GM19467 (cell line): ENCODE results near the gene ATP8B4.

Experiments
- ATAC-seq: cut with Tn5 transposase; IDR thresholded peaks from one replicate; pipeline ENCODE4 v1.9.1; 2021; ENCODE audit warnings: mild to moderate bottlenecking, moderate library complexity; ENCODE audit not compliant: unreplicated experiment

ATP8B4 gene

GRCh38 chr15:50024281-50024680 is 94.8 kb downstream of the ATP8B4 start:
- no peak for ATAC-seq

DNA sequence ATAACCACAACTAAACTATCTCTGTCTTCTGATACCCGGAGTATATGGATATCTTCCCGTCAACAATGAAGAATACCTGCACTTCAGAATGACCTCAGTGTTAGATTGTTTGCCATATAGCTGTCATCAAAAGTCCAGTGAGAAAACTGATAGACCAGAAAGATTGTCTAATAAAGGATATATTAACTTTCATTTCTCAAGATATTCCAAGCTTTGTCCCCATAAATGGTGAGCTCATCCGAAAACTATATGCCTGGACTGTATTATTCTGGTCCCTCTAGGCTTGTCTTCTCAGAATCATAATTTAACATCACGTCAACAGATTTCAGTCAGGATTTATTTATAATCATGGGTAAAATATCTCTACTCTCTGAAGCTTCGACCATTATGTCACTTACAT is 100.5 kb downstream of the ATP8B4 start:
- ATAC-seq = no peak

- no peak for ATAC-seq
Observed at GRCh38 chr15:50017522-50017921, 101.5 kb downstream of the ATP8B4 start.

DNA sequence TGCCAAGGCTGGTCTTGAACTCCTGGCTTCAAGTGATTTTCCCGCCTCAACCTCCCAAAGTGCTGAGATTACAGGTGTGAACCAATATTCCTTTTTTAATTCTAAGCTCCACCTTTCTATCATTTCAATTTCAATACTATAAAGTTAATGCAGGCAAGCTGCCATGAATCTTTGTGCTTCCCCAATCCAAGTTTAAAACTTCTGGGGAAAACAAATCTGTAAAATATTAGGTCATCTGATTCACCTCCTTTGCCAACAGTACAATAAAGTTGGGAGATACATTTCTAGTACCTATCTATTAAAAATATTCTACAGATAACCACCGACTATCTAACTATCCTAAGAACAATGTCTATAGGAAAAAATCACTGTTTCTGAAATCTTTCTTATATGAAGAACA is 102.1 kb downstream of the ATP8B4 start:
- ATAC-seq = no peak

GRCh38 chr15:50012790-50013189 is 106.2 kb downstream of the ATP8B4 start:
- ATAC-seq = no peak

DNA sequence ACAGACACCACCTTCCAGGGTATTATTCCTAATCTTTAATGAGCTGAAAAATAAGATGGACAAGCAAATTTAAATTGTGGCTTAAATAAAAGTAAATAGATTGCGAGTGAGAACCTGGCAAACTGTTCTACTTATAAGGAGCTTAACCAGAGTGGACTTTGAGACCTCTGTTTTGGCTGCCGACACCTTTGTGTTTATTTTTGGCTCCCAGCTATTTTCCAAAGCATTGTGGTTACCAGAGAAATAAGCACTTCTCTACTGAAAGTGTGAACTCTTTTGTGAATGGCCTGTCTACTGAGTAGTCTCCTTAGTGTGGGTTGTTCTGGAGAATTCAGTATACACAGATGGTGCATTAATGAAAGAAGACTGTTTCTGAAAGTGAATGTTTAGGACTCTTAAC is 109.4 kb downstream of the ATP8B4 start:
- no peak for ATAC-seq

GRCh38 chr15:50003786-50004334 is 115.2 kb downstream of the ATP8B4 start:
- peak; percentile 100 for ATAC-seq

DNA sequence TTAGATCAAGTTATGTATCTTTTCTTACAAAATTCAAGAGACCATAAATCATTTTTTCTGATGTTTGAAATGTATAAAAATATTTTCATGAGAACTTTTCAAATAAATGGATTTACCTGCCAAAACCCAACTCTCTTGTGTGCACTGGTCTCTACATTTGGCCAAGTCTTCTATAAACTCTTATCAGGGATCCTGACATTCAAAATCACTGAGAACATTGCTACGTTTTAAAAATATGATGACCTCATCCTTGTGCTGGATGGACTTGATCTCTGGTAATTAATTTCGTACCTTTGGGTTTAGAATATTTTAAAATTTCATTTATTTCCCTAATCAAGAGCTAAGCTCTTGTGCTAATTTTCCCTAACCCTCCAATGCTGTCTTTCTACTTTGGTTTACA is 127.4 kb downstream of the ATP8B4 start:
- no peak for ATAC-seq

DNA sequence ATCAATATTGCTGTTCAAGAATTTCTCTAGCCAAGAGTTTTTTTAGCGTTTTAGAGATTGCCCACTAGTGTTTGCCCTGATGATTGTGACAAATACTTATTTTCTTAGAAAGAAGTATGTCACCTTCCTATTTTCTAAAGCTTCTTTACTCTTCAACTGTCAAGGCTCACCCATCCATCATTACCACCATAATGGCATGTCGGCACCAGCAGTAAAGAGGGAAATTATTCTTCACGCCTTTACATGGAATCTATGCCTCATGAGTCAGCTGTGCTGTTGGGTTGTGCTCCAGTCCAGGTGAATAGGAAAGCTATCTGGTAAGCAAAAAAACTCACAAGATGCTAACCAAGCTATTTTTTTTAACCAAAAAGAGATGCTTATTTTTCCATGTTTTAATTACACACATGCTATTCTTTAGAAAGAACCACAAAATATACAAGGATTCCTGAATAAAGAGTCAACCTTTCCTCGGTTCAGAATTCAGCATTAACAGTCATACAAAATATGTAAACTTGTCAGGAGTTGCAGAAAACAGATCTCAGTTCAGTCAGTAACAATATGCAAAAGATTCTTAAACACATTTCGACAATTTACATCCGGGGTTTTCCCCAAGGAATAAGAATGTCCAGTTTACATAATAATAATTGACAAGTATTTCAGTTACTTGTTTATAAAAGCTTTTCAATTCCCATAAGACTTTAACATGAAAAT is 128.0 kb downstream of the ATP8B4 start:
- no peak for ATAC-seq

DNA sequence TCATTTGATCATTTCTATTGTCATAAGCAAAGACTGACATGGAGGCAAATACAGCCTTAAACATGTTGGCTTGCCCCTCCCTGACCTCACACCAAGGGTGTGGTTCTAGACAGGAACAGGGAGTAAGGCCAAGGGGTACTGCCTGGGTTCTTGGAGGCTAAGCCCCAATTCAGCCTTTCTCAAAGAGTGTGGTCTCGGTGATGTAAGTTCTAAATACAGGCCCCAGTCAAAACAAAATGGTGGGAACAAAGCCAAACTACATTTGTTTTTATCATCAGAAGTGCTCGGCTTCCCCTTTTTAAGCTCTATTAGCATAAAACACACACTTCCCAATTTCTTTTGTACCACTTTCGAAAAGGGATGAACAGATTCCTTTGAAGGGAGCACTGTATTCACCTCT is 129.5 kb downstream of the ATP8B4 start:
- ATAC-seq = no peak

GRCh38 chr15:49988766-49989165 is 130.3 kb downstream of the ATP8B4 start:
- ATAC-seq = no peak

DNA sequence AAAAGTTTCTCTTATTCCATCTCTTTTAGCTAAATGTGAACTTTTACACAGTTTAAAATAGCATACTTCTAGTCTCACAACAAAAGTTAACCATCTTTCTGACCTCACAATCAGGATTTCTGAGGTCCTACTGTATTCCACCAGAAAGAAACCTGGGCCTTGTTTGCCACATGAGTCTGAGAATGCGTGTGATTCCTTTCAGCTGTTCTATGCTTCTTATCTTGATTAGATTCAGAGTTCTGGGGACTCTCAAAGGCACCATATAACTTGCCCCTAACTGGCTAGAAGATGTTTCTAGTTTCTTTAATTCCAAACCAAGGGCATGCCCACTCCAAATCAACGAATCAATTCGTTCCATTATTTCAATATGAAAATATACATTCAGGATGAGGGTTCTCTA is 131.1 kb downstream of the ATP8B4 start:
- no peak for ATAC-seq

GRCh38 chr15:49987198-49987785 is 131.7 kb downstream of the ATP8B4 start:
- ATAC-seq = no peak

DNA sequence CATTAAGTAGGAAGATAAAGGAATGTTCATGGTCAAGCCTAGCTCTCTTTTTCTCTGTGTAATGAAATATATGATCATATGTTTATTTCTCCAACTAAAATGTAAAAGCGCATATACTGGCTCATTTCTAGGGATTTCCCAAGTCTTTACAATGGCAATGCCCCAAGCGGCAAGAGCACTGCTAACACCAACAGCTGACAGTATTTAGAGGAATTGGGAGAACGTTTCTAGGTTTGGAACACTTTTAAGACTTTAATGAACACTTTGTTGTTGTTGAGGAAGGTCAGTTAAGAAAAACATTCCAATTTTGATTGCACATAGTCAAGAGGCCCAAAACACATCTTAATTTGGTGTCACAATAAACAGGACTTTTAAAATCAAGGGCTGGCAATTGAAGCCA is 132.7 kb downstream of the ATP8B4 start:
- ATAC-seq = no peak

DNA sequence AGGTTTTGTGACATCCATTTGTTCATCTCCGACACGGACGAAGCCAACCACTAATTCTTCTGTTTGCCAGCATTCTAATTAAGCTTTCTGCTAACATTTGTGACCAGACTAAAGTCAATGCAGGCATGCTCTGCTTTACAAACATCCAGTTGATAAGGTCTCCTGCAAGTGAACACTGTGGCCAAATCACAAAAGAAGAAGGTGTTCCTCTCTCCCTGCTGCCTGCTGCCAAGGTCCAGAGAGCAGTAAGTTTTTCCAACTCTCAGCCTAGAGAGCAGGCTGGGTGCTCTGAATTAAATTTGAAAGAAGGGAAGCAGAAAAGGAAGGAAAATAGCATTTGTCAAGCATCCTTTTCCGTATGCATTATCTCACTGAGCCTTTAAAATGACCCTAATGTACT is 133.6 kb downstream of the ATP8B4 start:
- no peak for ATAC-seq

DNA sequence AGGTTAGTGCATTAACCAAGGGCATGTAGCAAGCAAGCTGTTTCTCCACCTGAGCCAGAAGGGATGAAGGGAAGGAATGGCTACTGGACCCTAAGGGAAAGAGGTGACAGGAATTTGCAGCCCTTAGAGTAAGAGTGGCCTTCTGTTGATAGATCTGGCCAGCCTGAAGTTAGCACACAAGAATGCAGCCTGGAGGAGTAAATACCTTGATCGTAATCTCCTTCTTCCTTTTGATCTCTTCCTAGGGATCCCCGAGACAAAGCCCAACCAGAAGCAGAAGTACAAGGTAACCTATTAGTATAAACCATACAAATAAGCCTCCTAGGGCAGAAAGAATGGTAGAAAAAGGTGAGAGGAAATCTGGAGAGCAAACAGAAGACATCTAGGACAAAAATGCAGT is 134.6 kb downstream of the ATP8B4 start:
- no peak for ATAC-seq

DNA sequence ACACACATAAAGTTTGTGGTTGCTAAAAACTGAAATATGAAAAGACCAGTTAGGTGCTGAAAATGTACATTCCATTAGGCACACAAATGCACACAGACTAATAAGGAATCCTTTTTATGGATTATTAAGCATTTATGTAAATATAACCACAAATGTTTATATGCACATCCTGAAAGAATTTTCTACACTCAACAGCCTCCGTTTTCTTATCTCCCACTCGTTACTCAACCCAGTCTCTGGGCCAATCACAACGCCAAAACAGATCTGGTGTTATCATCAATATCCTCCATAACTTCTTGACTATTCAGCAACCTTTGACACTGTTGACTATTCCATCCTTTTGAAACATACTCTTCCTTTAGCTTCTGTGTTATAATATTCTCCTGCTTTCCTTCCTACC is 136.4 kb downstream of the ATP8B4 start:
- no peak for ATAC-seq

DNA sequence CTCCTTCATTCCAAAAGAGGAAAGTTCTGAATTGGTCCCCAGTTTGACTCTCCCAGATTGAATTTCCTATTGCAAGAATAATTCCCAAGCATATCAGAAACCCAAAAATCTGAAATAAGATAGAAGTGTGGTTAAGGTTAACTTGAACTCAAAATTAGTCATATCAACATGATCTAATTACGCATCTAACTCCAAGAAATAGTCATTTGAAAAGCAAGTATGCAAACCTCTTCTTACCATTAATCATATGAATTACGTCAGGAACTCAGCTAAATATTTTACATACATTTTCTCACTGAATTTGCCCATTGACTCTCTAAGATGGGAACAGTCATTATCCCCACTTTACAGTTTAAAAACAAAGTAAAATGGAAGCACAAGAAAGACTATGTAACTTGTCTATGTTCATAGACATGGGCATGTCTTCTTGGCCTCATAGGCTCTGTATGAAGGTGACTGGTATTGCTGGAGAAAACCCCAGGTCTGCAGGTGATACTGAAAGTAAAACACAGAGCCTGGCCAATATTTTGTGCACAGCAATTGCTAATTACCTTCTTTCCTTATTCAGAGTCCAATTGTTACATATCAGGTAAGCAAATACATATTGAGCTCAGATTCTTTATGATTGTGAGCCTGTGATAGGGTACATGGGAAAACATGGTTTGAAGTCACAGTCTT is 139.2 kb downstream of the ATP8B4 start:
- ATAC-seq = no peak

- no peak for ATAC-seq
Observed at GRCh38 chr15:49978121-49978520, 140.9 kb downstream of the ATP8B4 start.

GRCh38 chr15:49977306-49977705 is 141.7 kb downstream of the ATP8B4 start:
- no peak for ATAC-seq

GRCh38 chr15:49964551-49964950 is 154.5 kb downstream of the ATP8B4 start:
- no peak for ATAC-seq

- ATAC-seq = no peak
Observed at GRCh38 chr15:49964061-49964460, 155.0 kb downstream of the ATP8B4 start.
